Uterus (tissue), 4 donors: ENCODE results near the gene ACTN3. TPM values are rescaled to one million over a fixed set of nuclear protein-coding genes. Genes with fewer than 3 reads are reported as not detected.
"Not testable (repeated sequence)": the region's sequence is repeated elsewhere in the genome, so short reads cannot be mapped to it uniquely, and the experiment has no call there.

Experiments
- DNase-seq, 2 donors: peaks; one replicate each; pipeline ENCODE4 v3.0.0-alpha.2; 2019 to 2020
- H3K27ac ChIP-seq, 2 donors: fragments of 200-600 bp; sonication (generic); 1 replicate in 1 of 2; 2 replicates in 1 of 2; pipeline ENCODE4 v1.5.1; 2016 to 2018
- H3K27me3 ChIP-seq, 2 donors: fragments of 200-600 bp; sonication (generic); one replicate each; pipeline ENCODE4 v1.5.1; 2018 to 2019; ENCODE audit warnings: control low read depth in 1 of 2
- H3K36me3 ChIP-seq, 2 donors: fragments of 200-600 bp; sonication (generic); one replicate each; pipeline ENCODE4 v1.5.1; 2019; ENCODE audit warnings: control low read depth in 1 of 2
- H3K4me1 ChIP-seq, 2 donors: fragments of 200-600 bp; sonication (generic); one replicate each; pipeline ENCODE4 v1.5.1; 2018 to 2019; ENCODE audit warnings: control low read depth in 1 of 2
- H3K4me3 ChIP-seq, 2 donors: fragments of 200-600 bp; sonication (generic); 1 replicate in 1 of 2; 2 replicates in 1 of 2; pipeline ENCODE4 v1.5.1; 2018 to 2019; ENCODE audit warnings: mild to moderate bottlenecking in 1 of 2
- H3K9me3 ChIP-seq, 2 donors: fragments of 200-600 bp; sonication (generic); one replicate each; pipeline ENCODE4 v1.5.1; 2019; ENCODE audit warnings: control low read depth in 1 of 2
- POLR2A ChIP-seq, 2 donors: fragments of 450-650 bp; IDR thresholded peaks; one replicate each; pipeline ENCODE4 v1.6.1; 2016; ENCODE audit warnings: antibody characterized with exemption in 2 of 2, mild to moderate bottlenecking in 1 of 2, moderate library complexity in 1 of 2
- intact Hi-C: fragments of 100-400 bp; cut with DNase I; formaldehyde crosslinking; loops from one replicate; pipeline ENCODE4 v1.15.1; 2023; ENCODE audit warnings: low total_unique reads
- total RNA-seq, 4 donors: library from RNA; depleted of rRNA in 3 of 4; stranded (reverse); fragments of >200 nt in 3 of 4; gene quantifications; one replicate each; pipeline versions ENCODE4 v1.1.0 to v1.2.4, GENCODE V29; 2014 to 2023
- TF ChIP-seq, protein P1 (sequence below), 4 experiments: fragments of 200-600 bp in 2 of 4; fragments of 450-650 bp in 2 of 4; sonication (generic) in 2 of 4; IDR thresholded peaks; one replicate each; pipeline ENCODE4 v1.5.1; 2016 to 2019; ENCODE audit warnings: antibody characterized with exemption in 4 of 4, mild to moderate bottlenecking in 2 of 4, moderate library complexity in 1 of 4
- donor health status: DM: yes; HTN: yes; CAD: no.

Gene ACTN3
- total RNA-seq, 4 donors from 2014 or later, result 0.46 TPM; not detected in 3

- H3K36me3 ChIP-seq, result no peaks in the 10 kb centered on the region
- H3K4me3 ChIP-seq, result no peak overlapping the region
- intact Hi-C loops, result loop anchor here (2.0 kb wide), 1 partner anchor 98 kb away; the partner anchor contains the start of gene RBM4B
Observed at GRCh38 chr11:66579017-66579606, 32.4 kb downstream of the ACTN3 start.

DNA sequence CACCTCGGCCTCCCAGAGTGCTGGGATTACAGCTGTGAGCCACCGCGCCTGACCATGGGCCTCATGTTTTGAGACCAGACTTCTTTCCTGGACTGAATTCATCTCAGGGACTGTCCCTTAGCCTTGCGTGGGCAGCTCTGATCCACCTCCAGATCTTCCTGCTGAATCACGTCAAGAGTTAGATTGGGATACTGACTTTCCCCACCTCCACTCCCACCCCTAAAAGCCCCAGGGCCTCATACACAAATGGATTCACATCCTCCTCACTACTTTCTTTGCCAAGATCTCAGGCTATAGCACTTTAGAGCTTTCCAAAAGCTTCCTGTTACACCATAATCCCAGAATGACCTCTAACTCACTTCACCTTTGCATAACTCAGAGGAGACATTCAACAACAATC lies 34.1 kb downstream of the ACTN3 start:
- Histone ChIP-seq H3K27ac (no peak overlapping the region), H3K27me3 (no peaks in the 10 kb centered on the region), H3K4me3 (no peak overlapping the region), H3K9me3 (no peaks in the 10 kb centered on the region), H3K36me3 (no peaks in the 10 kb centered on the region), H3K4me1 (no peaks in the 10 kb centered on the region)
- intact Hi-C loops, result no loop called here
- TF ChIP-seq, protein P1, sequence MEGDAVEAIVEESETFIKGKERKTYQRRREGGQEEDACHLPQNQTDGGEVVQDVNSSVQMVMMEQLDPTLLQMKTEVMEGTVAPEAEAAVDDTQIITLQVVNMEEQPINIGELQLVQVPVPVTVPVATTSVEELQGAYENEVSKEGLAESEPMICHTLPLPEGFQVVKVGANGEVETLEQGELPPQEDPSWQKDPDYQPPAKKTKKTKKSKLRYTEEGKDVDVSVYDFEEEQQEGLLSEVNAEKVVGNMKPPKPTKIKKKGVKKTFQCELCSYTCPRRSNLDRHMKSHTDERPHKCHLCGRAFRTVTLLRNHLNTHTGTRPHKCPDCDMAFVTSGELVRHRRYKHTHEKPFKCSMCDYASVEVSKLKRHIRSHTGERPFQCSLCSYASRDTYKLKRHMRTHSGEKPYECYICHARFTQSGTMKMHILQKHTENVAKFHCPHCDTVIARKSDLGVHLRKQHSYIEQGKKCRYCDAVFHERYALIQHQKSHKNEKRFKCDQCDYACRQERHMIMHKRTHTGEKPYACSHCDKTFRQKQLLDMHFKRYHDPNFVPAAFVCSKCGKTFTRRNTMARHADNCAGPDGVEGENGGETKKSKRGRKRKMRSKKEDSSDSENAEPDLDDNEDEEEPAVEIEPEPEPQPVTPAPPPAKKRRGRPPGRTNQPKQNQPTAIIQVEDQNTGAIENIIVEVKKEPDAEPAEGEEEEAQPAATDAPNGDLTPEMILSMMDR (IDR thresholded peaks at IDR 0.05), result no peak
- no peak for TF ChIP-seq POLR2A (IDR thresholded peaks at IDR 0.05)
- DNase-seq, result no peak

More at GRCh38 chr11:66579017-66579606, 32.4 kb downstream of the ACTN3 start:
- no peaks in the 10 kb centered on the region for H3K9me3 ChIP-seq
- TF ChIP-seq, protein P1 (IDR thresholded peaks at IDR 0.05), result peak; percentile 75 to 82 (median 80)
- no peak for TF ChIP-seq POLR2A (IDR thresholded peaks at IDR 0.05)
- no peaks in the 10 kb centered on the region for H3K27me3 ChIP-seq
- H3K27ac ChIP-seq, result no peak overlapping the region
- H3K4me1 ChIP-seq, result no peaks in the 10 kb centered on the region
- DNase-seq, result peak; percentile 79 to 80

DNA sequence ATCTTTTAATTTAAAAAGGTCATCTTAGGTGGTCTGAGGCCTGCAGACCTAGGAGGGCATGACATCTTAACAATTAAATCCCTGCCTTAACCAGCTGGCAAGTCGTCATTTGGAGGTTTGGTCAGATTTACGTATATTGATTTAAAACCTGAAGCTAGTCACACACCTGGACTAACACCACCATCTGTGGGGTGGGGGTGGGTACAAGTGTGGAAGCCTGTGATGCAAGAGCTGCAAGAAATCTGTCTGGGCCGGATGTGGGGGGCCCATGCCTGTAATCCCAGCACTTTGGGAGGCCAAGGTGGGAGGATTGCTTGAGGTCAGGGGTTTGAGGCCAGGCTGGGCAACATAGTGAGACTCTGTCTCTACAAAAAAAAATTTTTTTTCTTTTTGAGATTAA lies 34.6 kb downstream of the ACTN3 start:
- Histone ChIP-seq H3K4me3 (no peak overlapping the region), H3K4me1 (no peaks in the 10 kb centered on the region), H3K27me3 (no peaks in the 10 kb centered on the region), H3K9me3 (no peaks in the 10 kb centered on the region), H3K36me3 (no peaks in the 10 kb centered on the region), H3K27ac (no peak overlapping the region)
- intact Hi-C loops, result no loop called here
- DNase-seq, result no peak
- TF ChIP-seq, protein P1 (IDR thresholded peaks at IDR 0.05), result no peak
- no peak for TF ChIP-seq POLR2A (IDR thresholded peaks at IDR 0.05)

- DNase-seq, H3K4me3 ChIP-seq, H3K27ac ChIP-seq, H3K9me3 ChIP-seq, H3K4me1 ChIP-seq, H3K27me3 ChIP-seq, H3K36me3 ChIP-seq, intact Hi-C loops: not testable (repeated sequence)
Observed at GRCh38 chr11:66582565-66583147, 36.0 kb downstream of the ACTN3 start.

DNA sequence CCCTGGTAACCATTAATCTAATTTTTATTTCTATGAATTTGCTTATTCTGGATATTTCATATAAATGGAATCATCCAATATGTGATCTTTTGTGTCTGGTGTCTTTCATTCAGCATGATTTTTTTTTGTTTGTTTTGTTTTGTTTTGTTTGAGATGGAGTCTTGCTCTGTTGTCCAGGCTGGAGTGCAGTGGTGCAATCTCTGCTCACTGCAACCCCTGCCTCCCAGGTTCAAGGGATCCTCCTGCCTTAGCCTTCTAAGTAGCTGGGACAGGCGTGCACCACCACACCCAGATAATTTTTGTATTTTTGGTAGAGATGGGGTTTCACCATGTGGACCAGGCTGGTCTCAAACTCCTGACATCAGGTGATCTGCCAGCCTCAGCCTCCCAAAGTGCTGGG lies 38.7 kb downstream of the ACTN3 start:
- H3K36me3 ChIP-seq, DNase-seq, H3K27ac ChIP-seq, H3K9me3 ChIP-seq, H3K27me3 ChIP-seq, intact Hi-C loops, H3K4me3 ChIP-seq, H3K4me1 ChIP-seq: not testable (repeated sequence)

GRCh38 chr11:66586136-66586535 lies 39.4 kb downstream of the ACTN3 start:
- no peak overlapping the region for H3K4me3 ChIP-seq
- no peaks in the 10 kb centered on the region for H3K36me3 ChIP-seq
- no peaks in the 10 kb centered on the region for H3K4me1 ChIP-seq
- no peaks in the 10 kb centered on the region for H3K9me3 ChIP-seq
- TF ChIP-seq, protein P1 (IDR thresholded peaks at IDR 0.05), result no peak
- TF ChIP-seq POLR2A (IDR thresholded peaks at IDR 0.05), result no peak
- intact Hi-C loops, result no loop called here
- no peak overlapping the region for H3K27ac ChIP-seq
- no peaks in the 10 kb centered on the region for H3K27me3 ChIP-seq
- DNase-seq, result no peak

GRCh38 chr11:66589315-66589714 lies 42.6 kb downstream of the ACTN3 start:
- DNase-seq, H3K27ac ChIP-seq, intact Hi-C loops, H3K36me3 ChIP-seq, H3K4me1 ChIP-seq, H3K4me3 ChIP-seq, H3K9me3 ChIP-seq, H3K27me3 ChIP-seq: not testable (repeated sequence)
